Renal cortical epithelial cell (primary cell): ENCODE measurements around the gene GABRD. TPM values are rescaled to one million over a fixed set of nuclear protein-coding genes. Genes with fewer than 3 reads are reported as not detected.

Experiments used
- DNase-seq: peaks from one replicate; pipeline ENCODE4 v3.0.0-alpha.2; 2011; ENCODE audit warnings: low read depth
- total RNA-seq: library from RNA; depleted of rRNA; stranded (reverse); fragments of >200 nt; gene quantifications from 2 replicates; pipeline ENCODE4 v1.2.3, GENCODE V29; 2014

The GABRD gene
- total RNA-seq, 1 donor from 2014 or later = not detected

DNA sequence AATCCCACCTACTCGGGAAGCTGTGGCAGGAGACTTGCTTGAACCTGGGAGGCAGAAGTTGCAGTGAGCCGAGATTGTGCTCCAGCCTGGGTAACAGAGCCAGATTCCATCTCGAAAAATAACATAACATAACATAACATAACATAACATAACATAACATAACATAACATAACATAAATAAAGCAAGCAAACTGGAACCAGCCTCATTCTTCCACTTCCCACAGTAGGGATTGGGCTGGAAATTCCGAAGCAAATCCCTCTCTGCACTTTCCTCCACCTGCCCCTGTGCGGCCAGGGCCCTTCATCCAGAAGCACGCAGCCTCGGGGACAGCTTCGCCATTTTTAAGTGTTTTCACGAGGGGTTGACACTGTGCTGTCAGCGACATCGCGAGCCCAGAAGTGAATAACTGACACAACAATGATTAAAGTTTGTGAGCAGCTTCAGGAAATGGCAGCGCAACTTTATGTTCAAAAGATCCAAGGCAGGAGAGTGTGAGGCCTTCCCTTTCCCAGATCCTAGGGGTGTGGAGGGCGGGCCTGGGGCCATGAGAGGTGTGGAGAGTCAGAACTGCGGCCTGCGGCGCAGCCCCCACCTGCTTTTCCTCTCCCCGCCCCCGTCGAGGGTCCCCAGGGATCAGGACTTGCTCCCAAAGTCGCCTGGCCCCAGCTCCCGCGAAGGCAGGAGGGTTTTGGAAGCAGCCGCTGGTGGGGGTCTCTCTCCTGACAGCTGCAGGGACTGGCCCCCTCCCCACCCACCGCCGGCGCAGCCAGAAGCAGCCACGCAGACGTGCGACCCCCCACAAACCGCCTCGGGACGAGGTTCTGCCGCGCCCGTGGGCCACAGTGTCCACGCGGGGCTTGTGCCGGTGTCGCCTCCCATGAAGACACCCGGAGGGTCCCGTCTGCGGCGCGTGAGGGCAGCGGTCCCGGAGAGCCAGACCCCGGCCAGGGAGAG is 651 bp upstream of the GABRD start:
- DNase-seq = no peak

GRCh38 chr1:2019571-2020309 is 595 bp downstream of the GABRD start:
- no peak for DNase-seq

DNA sequence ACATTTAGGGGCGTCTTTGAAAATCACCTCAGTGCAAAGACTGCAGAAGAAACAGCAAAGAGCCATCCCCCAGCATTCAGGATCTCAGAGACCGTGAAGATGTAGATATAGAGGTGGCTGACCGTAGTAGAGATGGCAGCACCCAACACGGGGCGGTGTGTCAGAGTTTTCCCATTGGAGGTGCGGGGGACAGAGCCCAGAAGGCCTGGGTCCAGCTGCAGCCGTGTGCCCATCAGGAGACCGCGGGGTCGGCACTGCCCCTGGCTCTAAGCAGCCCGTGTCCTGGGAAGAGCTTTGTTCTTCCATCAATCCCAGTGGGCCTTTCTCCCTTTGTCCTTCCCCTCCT is 1.1 kb downstream of the GABRD start:
- no peak for DNase-seq

DNA sequence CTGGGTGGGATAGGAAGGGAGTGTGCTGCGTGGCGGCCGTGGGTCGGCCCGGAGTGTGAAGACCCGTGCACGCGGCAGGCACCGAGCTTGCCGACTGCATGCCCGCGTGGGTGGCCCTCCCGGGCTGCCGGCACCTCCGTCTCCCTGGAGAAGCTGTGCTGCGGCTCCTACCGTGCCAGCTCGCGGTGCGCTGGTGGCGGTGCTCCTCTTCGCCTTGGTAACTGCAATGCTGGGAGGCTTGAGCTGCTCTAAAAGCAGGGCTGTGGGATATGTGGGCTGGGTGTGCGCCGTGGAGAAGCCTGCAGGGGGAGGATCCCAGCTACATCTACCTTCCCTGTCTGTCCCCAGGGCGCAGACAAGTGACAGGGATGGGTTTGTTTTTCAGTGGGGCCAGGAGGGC is 2.4 kb downstream of the GABRD start:
- DNase-seq = no peak

DNA sequence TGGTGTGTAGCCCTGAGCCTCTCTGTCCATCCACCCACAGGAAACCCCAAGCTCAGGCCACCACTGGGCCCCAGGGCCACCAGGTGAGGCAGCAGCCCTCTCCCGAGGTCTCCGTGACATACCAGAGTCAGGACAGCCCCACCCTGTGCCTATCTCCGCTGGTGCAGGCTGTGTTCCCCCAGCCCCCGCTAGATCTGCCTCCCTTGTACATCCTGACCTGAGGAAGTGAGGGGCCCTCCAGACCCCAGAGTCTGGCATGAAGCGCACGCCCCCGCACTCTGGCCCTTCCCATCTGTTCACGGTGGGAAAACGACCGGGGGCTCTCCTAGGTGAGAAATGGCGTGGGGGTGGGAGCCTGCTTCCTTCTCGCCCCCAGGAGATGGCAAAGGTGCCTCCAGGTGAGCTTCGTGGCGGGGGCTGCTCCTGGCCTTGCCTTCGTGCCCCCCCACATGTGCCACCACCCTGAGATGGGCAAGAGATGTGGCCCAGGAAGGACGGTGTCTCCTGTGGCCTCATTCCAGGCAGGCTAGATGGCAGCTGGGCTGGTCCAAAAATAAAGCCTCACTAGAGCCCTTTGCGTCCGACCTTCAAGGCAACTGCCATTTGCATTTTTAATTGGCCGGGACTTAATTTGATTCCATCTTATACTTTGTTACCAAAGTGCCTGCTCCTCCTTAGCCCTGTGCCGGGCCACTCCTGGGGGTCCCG is 3.1 kb downstream of the GABRD start:
- DNase-seq = no peak

DNA sequence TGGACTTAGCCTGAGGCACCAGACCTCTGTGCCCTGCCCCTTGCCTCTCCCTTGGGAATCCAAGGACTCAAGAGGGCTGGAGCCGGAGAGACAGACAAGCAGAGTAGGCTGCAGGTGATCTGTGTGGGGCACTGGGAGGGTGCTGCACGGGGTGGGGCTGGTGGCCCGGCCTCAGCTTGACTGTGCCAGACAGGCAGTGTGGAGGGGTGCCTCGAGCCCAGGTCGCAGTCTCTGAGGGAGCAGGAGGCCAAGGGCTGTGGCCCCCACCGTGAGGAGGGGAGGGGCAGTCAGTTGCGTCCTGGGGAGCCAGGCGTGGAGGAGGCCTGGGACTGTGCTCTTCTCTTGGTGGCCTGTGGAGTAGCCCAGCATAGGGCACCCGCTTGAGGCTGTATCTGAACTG is 4.0 kb downstream of the GABRD start:
- no peak for DNase-seq

DNA sequence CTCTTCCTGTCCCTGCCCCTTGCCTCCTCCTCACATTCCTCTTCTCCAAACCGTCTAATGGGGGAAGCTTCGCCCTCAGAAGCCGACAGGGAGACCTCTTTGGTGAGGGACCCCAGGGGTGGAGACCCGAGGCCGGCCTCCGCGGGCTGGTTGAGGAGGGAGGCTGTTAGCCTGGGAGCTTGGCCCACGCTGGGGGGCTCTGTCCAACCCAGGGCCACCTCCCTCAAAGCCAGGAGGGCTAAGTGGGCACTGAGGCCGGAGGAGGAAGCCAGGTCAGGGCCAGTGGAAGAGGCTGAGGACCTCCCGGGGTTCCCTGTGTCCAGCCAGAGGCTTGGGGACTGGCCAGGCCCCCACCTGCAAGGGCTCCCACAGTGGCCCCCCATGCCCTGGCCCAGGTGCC is 5.3 kb downstream of the GABRD start:
- no peak for DNase-seq

GRCh38 chr1:2024887-2025286 is 5.7 kb downstream of the GABRD start:
- DNase-seq = no peak

DNA sequence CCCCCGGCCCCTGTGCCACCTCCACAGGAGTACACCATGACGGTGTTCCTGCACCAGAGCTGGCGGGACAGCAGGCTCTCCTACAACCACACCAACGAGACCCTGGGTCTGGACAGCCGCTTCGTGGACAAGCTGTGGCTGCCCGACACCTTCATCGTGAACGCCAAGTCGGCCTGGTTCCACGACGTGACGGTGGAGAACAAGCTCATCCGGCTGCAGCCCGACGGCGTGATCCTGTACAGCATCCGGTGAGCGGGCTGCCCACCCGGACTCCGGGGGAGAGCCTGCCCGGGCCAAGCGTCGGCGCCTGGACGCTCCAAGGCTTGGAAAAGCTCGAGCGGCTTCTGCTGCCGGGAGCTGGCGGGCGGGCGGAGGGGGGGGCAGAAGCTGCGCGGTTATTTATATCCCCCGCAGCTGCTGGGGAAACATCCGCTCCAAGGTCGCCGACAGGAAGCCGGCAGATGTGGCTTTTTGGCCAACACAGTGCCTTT is 6.4 kb downstream of the GABRD start:
- DNase-seq = no peak

GRCh38 chr1:2027961-2028583 is 8.9 kb downstream of the GABRD start:
- no peak for DNase-seq

DNA sequence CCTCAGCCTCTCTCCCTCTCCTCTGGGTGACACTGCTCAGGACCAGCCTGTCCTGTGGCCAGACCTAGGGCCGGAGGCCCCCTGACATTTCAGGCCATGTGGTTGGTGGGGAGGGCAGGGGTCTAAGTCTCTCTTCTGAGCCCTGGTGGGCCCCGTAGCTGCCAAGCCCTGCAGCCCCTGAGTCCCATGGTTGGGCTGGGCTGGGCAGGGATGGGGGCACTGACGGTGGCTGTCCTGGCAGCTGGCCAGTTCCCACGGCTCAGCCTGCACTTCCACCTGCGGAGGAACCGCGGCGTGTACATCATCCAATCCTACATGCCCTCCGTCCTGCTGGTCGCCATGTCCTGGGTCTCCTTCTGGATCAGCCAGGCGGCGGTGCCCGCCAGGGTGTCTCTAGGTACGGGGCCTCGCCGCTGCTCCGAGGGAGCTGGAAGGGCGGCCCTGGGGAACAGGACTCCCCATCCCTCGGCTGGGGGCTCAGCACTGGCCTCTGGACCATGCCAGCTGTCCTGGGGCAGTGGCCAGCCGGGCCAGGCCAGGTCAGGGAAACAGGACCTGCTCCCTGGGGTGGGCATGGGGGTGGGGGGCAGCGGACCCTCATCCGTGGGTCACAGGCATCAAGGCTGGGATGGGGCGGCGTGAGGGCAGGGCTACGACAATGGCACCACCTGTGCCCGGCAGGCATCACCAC is 9.9 kb downstream of the GABRD start:
- no peak for DNase-seq

GRCh38 chr1:2029561-2029960 is 10.4 kb downstream of the GABRD start:
- no peak for DNase-seq

- DNase-seq = no peak
Measured at GRCh38 chr1:2030076-2030871, 11.1 kb downstream of the GABRD start.

- no peak for DNase-seq
Measured at GRCh38 chr1:2031546-2032540, 12.7 kb downstream of the GABRD start.

DNA sequence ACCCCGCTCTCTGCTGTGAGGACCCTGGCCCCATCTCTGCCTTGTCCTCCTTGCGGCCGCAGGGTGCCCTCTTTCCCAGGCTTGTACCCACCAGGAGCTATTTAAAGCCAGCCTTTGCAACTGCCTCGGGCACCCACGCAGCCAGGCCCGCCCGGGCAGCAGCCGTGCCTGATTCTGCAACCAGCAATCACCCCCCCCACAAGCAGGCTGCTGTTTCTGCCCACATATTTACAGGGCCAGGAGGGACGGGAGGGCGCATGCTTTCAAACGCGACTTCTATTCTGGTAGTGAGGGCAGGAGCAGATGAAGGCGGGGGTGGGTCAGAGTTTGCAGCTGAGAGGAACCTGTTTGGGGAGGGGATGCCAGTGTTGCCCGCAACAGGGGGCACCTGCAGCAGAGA is 13.6 kb downstream of the GABRD start:
- DNase-seq = no peak

GRCh38 chr1:2033165-2033564 is 14.0 kb downstream of the GABRD start:
- DNase-seq = no peak

DNA sequence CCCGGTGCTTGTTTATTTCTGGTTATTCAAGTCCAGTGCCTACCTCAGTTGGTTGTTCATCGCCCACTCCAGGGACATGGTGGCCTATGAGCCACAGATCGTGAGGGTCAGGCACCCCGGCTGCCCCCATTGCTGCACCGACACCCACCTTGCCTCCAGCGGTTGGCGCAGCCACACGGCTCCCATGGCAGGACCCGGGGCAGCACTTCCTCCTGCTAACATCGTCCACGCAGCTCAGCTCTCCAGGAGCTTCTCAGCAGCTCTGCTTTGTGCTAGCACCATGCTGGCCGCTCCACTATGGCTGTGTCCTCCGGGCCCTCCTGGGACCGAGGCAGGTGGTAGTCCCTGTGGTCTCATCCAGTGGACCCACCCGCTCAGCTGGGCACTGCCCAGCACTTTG is 17.1 kb downstream of the GABRD start:
- no peak for DNase-seq

GRCh38 chr1:2037314-2037979 is 18.3 kb downstream of the GABRD start:
- no peak for DNase-seq

- DNase-seq = no peak
Measured at GRCh38 chr1:2038229-2038628, 19.1 kb downstream of the GABRD start.
